Caco-2 (cell line): ENCODE measurements around the gene RUNX1. TPM values are rescaled to one million over a fixed set of nuclear protein-coding genes. Genes with fewer than 3 reads are reported as not detected.

ENCODE experiments used
- BruUV-seq: library from RNA; stranded (reverse); fragments of 400-500 nt; replicated peaks from 2 replicates; lab custom pipeline; 2021; lab: Mats Ljungman, UMichigan
- CTCF ChIA-PET: fragments of 300-600 bp; sonication (Branson Sonifier 250); formaldehyde crosslinking; loops from one replicate; lab custom pipeline; 2022; ENCODE audit warnings: antibody characterized with exemption; lab: Charles Lee
- POLR2A ChIA-PET: fragments of 300-600 bp; sonication (Branson Sonifier 250); formaldehyde crosslinking; loops from one replicate; lab custom pipeline; 2022; ENCODE audit warnings: antibody characterized with exemption; lab: Charles Lee
- DNase-seq, 2 experiments: peaks; one replicate each; pipeline versions ENCODE4 v3.0.0 to v3.0.0-alpha.2; 2020 to 2022
- H3K27me3 ChIP-seq: replicated peaks from 2 replicates; pipeline ENCODE4 v1.6.0; 2011; ENCODE audit warnings: low read length; ENCODE audit not compliant: control insufficient read depth, insufficient read depth
- H3K36me3 ChIP-seq: 2 replicates; pipeline ENCODE4 v1.5.1; 2011; ENCODE audit warnings: low read length; ENCODE audit not compliant: control insufficient read depth, insufficient read depth
- H3K4me1 ChIP-seq: fragments of 250-450 bp; sonication (Bioruptor Pico); 2 replicates; pipeline ENCODE4 v1.5.1; 2020; ENCODE audit warnings: mild to moderate bottlenecking
- H3K4me3 ChIP-seq: 2 replicates; pipeline ENCODE4 v1.5.1; 2011; ENCODE audit warnings: low read depth, mild to moderate bottlenecking, control low read depth, low read length
- H3K9me3 ChIP-seq: fragments of 250-450 bp; sonication (Bioruptor Pico); 2 replicates; pipeline ENCODE4 v1.5.1; 2020; ENCODE audit warnings: mild to moderate bottlenecking, moderate library complexity
- H3K27ac Mint-ChIP-seq: one replicate; pipeline ENCODE4 v1.8.0; 2022; ENCODE audit warnings: mixed read lengths; ENCODE audit not compliant: unreplicated experiment
- H3K27me3 Mint-ChIP-seq: one replicate; pipeline ENCODE4 v1.8.0; 2022; ENCODE audit warnings: mixed read lengths; ENCODE audit not compliant: insufficient read depth, unreplicated experiment
- H3K36me3 Mint-ChIP-seq: one replicate; pipeline ENCODE4 v1.8.0; 2022; ENCODE audit warnings: mild to moderate bottlenecking, mixed read lengths; ENCODE audit not compliant: insufficient read depth, unreplicated experiment
- H3K4me1 Mint-ChIP-seq: one replicate; pipeline ENCODE4 v1.8.0; 2022; ENCODE audit warnings: low read depth, mixed read lengths; ENCODE audit not compliant: unreplicated experiment
- H3K4me3 Mint-ChIP-seq: one replicate; pipeline ENCODE4 v1.8.0; 2022; ENCODE audit warnings: mild to moderate bottlenecking, moderate library complexity, mixed read lengths; ENCODE audit not compliant: unreplicated experiment
- H3K9me3 Mint-ChIP-seq: one replicate; pipeline ENCODE4 v1.8.0; 2022; ENCODE audit warnings: mixed read lengths; ENCODE audit not compliant: unreplicated experiment
- CTCF ChIP-seq, 2 experiments: fragments of 200-600 bp in 1 of 2; IDR thresholded peaks; 1 replicate in 1 of 2; 2 replicates in 1 of 2; pipeline versions ENCODE4 v1.5.1 to v1.8.0; 2011 to 2022; ENCODE audit warnings: antibody characterized with exemption in 1 of 2, control low read depth in 1 of 2, inconsistent platforms in 1 of 2, low read depth in 1 of 2, low read length in 1 of 2, mild to moderate bottlenecking in 1 of 2, moderate library complexity in 1 of 2; ENCODE audit not compliant: insufficient read depth in 1 of 2, severe bottlenecking in 1 of 2, unreplicated experiment in 1 of 2
- intact Hi-C: fragments of 100-400 bp; cut with micrococcal nuclease; formaldehyde crosslinking; loops from one replicate; pipeline ENCODE4 v1.10.0; 2022; ENCODE audit not compliant: unreplicated experiment
- total RNA-seq: library from RNA; stranded (reverse); gene quantifications from 2 replicates; pipeline ENCODE4 v1.2.3, GENCODE V29; 2022

The RUNX1 gene
- total RNA-seq, 1 experiment from 2014 or later = 11.7 TPM

- no peak overlapping the region for H3K4me3 Mint-ChIP-seq
- H3K27ac Mint-ChIP-seq = no peak overlapping the region
- H3K27me3 Mint-ChIP-seq = no peaks in the 10 kb centered on the region
- H3K9me3 Mint-ChIP-seq = no peaks in the 10 kb centered on the region
- H3K36me3 ChIP-seq = no peaks in the 10 kb centered on the region
- no peak for DNase-seq
- H3K36me3 Mint-ChIP-seq = peaks cover 7% of the 10 kb centered on the region
- no peak overlapping the region for H3K4me3 ChIP-seq
- no peak for TF ChIP-seq CTCF (IDR thresholded peaks at IDR 0.05; ENCODE audit: insufficient read depth in 1 of 2, low read depth in 1 of 2, low read length in 1 of 2, severe bottlenecking in 1 of 2, unreplicated experiment in 1 of 2)
- intact Hi-C loops = no loop called here
- H3K27me3 ChIP-seq = no peaks in the 10 kb centered on the region; the same call in 1 of the 2 replicates
- H3K4me1 ChIP-seq = peaks cover 27% of the 10 kb centered on the region
- no peaks in the 10 kb centered on the region for H3K9me3 ChIP-seq
- peaks cover 36% of the 10 kb centered on the region for H3K4me1 Mint-ChIP-seq
- ChIA-PET CTCF (no interaction called here), POLR2A (no interaction called here)
- BruUV-seq = no TSS peak
These were observed 137.7 kb downstream of the RUNX1 start for GRCh38 chr21:34911360-34911759.

GRCh38 chr21:34910396-34910795 lies 138.7 kb downstream of the RUNX1 start:
- Mint-ChIP-seq H3K9me3 (no peaks in the 10 kb centered on the region), H3K27ac (no peak overlapping the region), H3K36me3 (peaks cover 7% of the 10 kb centered on the region), H3K4me1 (peaks cover 32% of the 10 kb centered on the region), H3K27me3 (no peaks in the 10 kb centered on the region), H3K4me3 (no peak overlapping the region)
- Histone ChIP-seq H3K4me3 (no peak overlapping the region), H3K9me3 (no peaks in the 10 kb centered on the region), H3K36me3 (no peaks in the 10 kb centered on the region), H3K27me3 (no peaks in the 10 kb centered on the region; the same call in 1 of the 2 replicates), H3K4me1 (peaks cover 23% of the 10 kb centered on the region)
- intact Hi-C loops = no loop called here
- ChIA-PET POLR2A (no interaction called here), CTCF (no interaction called here)
- no peak for TF ChIP-seq CTCF (IDR thresholded peaks at IDR 0.05; ENCODE audit: insufficient read depth in 1 of 2, low read depth in 1 of 2, low read length in 1 of 2, severe bottlenecking in 1 of 2, unreplicated experiment in 1 of 2)
- BruUV-seq = no TSS peak
- no peak for DNase-seq

- CTCF ChIA-PET = no interaction called here
- POLR2A ChIA-PET = no interaction called here
- intact Hi-C loops = loop anchor here (2.0 kb wide), 1 partner anchor 109 kb away; no protein-coding TSS in a partner anchor
These were observed 139.4 kb downstream of the RUNX1 start for GRCh38 chr21:34909492-34910292.

More at GRCh38 chr21:34909492-34910292, 139.4 kb downstream of the RUNX1 start:
- Histone ChIP-seq H3K4me1 (peaks cover 19% of the 10 kb centered on the region), H3K36me3 (no peaks in the 10 kb centered on the region), H3K27me3 (no peaks in the 10 kb centered on the region; the same call in 1 of the 2 replicates), H3K4me3 (no peak overlapping the region), H3K9me3 (no peaks in the 10 kb centered on the region)
- Mint-ChIP-seq H3K9me3 (no peaks in the 10 kb centered on the region), H3K27me3 (no peaks in the 10 kb centered on the region), H3K4me1 (peaks cover 32% of the 10 kb centered on the region), H3K27ac (no peak overlapping the region), H3K36me3 (peaks cover 7% of the 10 kb centered on the region), H3K4me3 (no peak overlapping the region)
- no peak for DNase-seq
- TF ChIP-seq CTCF (IDR thresholded peaks at IDR 0.05; ENCODE audit: insufficient read depth in 1 of 2, low read depth in 1 of 2, low read length in 1 of 2, severe bottlenecking in 1 of 2, unreplicated experiment in 1 of 2) = no peak
- BruUV-seq = no TSS peak
